Suppressor macrophage treated with lipopolysaccharide for 1 hour (primary cell): ENCODE measurements around the gene UBXN6.
A peak's percentile ranks its signal among the peaks of the same experiment; 100 is the strongest.

Experiments
- DNase-seq, 3 donors: peaks; one replicate each; pipeline ENCODE4 v3.0.0-alpha.2; 2020 to 2022

The UBXN6 gene

DNA sequence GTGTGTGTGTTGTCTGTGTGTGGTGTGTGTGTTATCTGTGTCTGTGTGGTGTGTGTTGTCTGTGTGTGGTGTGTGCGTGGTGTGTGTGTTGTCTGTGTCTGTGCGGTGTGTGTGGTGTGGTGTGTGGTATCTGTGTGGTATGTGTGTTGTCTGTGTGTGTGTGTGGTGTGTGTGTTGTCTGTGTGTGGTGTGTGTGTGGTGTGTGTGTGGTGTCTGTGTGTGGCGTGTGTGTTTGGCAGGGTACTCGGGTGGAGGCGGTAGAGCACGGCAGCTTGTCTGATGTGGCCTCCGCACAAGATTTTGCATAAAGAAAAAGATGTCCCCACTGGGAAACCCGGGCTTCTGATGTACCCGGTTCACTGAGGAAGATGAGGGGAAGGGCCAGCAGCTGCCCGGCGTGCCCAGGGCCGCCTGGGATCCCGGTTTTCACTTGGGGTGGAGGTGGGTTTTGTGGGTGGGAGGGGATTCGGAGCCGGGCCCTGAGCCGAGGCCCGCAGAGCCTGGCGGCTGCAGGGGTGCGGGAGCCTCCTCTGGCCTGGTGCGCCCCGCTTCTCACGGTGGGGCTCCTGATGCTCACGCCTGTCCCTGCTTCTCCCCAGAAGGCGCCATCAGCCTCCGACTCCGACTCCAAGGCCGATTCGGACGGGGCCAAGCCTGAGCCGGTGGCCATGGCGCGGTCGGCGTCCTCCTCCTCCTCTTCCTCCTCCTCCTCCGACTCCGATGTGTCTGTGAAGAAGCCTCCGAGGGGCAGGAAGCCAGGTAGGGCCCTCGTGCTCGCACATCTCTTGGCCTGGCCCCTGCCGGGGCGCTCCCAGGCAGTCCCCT lies 35.7 kb upstream of the UBXN6 start:
- DNase-seq: no peak

DNA sequence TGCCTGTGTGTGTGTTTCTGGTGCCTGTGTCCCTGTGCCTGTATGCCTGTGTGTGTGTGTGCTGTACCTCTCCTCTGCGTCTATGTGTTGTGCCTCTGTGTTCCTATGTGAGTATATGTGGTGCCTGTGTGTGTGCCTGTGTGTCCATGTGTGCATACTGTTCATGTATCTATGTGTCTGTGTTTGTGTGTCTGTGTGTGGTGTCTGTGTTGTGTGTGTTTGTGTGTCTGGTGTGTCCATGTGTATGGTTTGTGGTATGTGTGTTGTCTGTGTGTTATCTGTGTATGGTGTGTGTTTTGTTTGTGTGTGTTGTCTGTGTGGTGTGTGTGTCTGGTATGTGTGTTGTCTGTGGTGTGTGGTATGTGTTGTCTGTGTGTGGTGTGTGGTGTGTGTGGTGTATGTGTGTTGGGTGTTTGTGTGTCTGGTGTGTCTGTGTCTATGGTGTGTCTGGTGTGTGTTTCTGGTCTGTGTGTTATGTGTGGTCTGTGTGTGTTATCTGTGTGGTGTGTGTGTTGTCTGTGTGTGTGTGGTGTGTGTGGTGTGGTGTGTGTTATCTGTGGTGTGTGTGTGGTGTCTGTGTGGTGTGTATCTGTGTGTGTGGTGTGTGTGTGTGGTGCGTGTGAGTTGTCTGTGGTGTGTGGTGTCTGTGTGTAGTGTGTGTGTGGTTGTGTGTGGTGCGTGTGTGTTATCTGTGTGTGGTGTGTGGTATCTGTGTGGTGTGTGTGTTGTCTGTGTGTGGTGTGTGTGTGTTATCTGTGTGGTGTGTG lies 34.9 kb upstream of the UBXN6 start:
- no peak for DNase-seq

DNA sequence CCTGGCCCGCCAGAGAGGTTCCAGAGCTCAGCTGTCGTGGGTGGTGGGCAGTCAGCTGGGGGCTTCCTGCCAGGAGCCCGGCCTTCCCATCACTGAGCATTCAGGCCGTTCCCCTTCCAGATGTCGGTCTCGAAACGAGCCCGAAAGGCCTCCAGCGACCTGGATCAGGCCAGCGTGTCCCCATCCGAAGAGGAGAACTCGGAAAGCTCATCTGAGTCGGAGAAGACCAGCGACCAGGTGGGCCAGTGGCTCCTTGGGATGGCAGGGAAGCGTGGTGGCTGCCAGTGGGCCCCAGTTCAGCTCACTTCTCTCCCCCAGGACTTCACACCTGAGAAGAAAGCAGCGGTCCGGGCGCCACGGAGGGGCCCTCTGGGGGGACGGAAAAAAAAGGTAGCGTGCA lies 33.9 kb upstream of the UBXN6 start:
- DNase-seq: no peak

DNA sequence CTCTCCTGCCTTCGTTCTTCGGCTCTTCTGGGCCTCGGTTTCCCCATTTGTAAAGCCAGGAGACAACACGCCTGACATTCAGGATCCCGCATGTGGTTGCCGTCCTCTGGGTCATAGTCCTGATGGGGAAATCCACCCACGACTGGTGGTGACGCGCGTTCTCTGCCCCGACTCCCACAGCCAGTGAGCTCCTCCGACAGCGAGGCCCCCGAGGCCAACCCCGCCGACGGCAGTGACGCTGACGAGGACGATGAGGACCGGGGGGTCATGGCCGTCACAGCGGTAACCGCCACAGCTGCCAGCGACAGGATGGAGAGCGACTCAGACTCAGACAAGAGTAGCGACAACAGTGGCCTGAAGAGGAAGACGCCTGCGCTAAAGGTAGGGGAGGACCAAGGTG lies 30.9 kb upstream of the UBXN6 start:
- no peak for DNase-seq

DNA sequence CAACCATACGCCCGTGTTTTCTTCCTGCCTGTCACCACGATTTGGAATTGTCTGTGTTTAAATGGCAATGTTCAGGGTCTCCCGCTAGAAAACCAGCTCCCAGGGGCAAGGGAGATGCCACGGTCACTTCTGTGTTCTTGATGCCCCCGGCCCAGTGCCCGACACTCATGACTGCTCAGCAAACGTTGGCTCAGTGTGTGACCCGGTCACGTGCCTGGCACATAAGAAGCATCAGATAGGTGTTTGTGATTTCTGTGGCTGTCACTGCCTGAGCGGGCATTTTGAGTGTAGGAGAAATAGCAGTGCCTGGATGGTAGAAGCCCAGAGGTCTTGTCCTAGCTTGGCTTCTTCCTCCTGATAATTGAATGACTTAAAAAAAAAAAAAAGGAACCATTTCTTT lies 30.0 kb upstream of the UBXN6 start:
- DNase-seq: no peak

DNA sequence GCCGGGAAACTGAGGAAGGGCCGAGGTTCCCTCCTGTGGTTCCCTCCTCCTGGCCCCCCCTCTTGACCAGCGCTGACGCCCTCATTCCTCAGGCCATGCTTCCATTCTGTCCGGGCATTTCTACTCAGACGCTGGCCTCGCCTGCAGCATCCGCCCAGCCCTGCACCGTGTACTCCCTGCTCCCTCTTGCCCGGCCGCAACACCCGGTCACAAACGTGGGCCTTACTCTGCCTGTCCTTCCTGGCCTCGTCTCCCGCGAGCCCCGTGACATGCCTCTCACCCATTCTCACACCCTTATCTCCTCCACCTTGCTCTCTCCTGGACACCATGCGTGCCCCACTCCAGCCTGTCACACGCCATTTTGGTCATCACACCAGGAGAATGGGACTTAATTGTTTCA lies 25.8 kb upstream of the UBXN6 start:
- DNase-seq: no peak

DNA sequence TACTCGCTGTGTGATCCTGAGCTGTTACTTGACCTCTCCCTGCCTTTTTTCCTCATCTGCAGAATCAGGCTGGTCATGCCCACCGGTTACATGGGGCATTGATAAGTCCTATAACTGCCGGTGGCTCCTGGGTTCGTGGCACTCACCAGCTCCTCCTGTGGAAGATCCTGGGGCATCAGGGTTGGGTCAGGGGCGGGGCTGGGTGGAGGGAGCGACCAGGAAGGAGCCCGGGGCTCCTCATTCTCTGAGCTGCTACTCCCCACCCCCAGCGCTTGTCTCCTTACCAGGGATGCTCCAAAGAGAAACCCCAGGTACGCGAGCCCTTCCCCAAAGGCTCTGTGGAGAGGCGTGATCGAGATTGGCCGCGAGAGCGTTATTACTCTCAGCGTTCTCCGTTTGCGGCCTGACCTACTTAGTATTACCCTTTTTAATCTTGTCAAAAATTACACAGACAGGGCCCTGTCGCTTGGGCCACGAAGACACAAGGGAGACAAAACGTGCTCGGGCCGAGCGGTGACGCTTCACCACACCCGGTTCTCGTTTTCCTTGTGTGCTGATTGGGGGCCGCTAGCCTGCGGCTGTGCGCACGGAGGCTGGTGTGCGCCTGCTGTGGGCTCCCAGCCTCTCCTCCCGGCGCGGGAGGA lies 25.2 kb upstream of the UBXN6 start:
- no peak for DNase-seq

DNA sequence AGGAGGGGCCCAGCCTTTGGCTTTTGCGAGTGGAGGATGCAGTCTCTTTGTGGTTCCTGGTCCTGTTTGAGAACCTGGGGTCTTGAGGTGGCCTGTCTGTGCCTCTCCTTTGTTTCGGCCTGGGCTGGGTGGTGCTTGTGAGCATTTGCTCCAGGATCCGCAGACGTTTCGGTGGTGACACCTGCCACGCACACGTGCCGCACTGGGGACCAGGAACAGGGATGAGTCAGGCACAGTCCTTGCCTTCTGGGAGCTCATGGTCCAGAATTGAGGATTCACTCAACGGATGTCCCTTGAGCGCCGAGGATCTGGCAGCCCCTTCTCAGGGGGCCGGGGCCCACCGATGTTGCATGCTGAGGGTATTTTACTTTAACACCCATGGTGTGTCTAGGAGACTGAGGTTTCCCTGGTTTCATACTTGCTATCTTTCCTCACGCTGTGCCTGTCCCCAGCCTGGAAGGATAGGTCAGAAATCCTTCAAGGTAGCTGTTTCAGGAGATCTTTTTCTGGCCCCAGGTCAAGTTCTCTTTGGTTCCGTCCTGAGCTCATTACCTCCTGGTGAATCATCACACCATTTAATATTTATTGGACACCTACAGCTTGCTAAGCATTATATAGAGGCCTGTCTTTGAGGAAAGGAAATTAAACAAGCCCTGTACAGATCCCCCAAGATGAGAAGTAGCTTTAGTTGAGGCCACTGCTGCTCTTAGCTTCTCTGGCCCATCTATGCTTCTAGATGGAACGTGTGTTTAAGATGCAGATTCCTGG lies 19.6 kb upstream of the UBXN6 start:
- DNase-seq: no peak

DNA sequence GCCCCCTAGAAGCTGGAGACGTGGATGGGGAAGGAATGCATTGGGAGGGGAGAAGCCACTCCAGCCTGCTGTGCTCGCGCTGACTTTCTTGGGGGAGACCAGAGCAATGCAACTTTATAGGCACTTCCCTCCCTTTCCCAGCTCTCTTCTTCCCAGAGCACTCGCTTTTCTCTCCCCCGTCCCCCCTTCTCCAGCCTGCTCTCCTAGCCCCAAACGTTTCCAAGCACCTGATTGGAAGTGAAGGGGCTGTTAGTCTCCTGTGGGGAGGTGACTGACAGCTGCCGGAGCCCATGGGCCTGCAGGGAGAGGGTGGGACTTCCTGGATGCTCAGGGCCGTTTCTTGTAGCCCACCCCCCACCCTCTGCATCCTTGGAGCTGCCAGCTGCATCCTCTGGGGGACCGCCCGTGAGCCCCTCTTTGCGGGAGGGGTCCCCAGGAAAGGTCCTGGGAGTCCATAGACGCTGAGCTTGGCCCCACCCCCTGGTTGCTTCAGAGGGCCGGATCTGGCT lies 17.0 kb upstream of the UBXN6 start:
- DNase-seq: peak in 2 of 3 donors; percentile 37 to 47

DNA sequence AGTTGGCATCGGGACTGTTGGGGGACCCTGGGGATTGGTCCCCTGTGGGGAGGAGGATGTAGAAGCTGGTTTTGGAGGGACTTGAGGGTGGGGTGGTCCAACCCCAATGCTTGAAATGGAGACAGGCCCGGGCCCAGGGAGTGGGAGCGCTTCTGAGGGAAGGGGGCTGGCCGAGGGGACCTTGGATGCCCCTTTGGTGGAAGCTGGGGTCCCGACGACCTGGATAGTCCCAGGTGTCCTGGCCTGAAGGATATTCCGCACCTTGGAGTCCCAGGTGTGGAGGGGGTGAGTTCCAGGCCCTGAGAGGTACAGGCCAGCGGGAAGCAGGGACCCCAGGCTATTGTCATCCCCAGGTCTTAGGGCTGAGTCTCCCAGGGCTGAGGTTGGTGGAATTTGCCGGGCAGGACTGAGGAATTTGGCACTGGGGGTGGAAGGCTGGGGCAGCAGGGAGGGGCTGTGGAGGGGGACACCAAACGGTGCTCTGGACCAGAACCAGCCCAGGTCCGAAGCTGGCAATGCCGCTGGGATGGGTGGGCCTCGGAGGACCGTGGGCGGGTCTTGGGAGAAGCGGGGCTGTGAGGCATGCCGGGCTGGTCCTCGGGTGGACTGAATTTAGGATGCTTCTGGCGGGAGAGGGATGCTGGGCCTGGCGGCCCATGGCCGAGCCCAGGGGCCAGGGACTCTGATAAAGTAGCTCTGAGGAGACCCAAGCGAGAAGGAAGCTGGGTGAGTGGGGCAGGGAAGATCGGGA lies 16.3 kb upstream of the UBXN6 start:
- no peak for DNase-seq

DNA sequence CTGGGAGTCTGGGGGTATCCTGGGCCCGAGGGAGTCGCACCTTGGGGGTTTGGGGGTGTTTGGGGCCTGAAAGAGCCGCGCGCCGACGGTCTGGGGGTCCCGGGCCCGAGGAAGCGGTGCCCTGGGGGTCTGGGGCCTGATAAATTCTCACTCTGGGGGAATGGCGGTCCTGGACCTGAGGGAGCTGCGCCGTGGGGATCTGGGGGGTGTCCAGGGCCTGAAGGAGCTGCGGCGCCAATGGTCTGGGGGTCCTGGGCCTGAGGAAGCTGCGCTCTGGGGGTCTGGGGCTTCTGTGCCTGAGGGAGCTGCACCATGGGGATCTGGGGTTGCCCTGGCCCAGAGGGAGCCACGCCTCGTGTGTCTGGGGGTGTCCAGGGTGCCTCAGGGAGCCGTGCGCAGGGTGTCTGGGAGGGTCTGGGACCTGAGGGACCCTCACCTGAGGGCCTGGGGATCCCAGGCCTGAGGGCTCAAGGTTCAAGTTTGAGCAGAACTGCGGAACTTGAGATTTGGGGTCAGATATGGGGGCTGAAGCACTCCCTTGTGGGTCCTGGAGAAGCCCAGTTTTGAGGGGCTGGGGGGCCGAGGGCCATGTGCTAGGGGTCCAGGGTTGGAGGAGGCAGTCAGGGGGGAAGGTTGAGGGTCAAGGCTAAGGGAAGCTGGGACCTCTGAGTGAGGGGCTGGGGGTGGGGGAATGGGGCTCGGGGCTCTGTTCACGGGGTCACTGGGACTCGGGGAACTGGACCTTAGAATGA lies 15.6 kb upstream of the UBXN6 start:
- DNase-seq: no peak

DNA sequence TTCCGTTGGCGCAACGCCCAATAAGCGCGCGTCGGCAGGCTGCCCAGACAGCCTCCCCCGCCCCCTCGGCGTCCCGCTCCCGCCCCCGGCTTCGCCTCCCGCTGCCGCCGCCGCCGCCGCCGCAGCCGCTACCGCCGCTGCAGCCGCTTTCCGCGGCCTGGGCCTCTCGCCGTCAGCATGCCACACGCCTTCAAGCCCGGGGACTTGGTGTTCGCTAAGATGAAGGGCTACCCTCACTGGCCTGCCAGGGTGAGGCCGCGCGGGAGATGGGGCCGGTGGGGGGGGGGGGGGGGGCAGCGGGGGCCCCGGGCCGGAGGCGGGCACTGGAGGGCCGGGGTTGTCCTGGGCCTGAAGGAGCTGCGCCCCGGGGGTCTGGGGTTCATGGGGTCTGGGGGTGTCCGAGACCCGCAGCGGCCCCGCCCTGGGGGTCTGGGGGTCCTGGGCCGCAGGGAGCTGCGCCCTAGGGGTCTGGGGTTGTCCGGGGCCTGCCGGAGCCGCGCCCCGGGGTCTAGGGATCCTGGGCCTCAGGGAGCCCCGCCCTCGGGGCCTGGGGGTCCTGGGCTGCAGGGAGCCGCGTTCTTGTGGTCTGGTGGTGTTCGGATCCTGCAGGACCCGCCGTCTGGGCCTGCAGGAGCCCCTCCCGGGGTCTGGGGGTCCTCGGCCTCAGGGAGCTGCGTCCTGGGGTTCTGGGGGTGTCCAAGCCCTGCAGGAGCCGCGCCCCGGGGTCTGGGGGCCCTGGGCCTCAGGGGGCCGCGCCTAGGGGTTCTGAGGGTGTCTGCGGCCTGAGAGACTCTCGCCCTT lies 14.8 kb upstream of the UBXN6 start, which contains the start of gene HDGFL2:
TSS of gene HDGFL2 (plus strand) at position 124 of the 801 bp plus-strand sequence. CDS start at position 178, 54 bp downstream.
- no peak for DNase-seq

DNA sequence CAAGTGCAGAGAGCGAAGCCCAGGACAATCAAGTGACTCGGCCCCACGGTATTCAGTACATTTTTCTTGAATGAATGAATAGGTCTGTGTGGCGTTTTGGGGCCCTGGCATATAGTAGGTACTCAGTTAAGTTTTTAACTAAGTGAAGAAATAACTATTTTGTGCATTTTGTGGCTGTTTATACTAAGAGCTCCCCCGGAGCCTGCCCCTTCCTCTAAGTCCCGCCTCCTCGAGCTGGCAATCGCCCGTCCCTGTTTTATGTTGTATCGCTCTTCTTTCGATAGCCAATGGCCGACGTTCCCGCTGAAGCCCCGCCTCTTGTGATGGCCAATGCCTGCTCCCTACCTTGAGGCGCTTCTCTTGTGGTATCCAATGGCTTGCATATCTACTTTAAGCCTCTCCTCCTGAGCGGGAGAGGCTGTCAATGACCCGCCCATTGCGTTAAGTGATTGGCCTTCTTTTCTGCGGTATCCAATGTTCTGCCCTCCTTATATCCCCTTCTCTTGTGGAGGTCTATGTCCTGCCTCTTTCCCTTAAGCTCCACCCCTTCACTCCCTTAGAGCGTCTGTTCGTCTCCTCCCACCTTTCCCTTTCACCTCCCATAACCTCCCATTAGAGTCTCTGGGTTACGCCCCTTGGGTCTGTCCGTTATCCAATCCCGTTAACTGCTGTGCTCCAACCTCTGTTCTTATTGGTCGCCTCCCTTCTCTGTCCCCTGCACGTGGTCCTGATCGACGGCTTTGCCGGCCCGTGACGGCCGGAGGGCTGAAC lies 14.0 kb upstream of the UBXN6 start:
- DNase-seq: peak; percentile 99 to 100 (median 99)

DNA sequence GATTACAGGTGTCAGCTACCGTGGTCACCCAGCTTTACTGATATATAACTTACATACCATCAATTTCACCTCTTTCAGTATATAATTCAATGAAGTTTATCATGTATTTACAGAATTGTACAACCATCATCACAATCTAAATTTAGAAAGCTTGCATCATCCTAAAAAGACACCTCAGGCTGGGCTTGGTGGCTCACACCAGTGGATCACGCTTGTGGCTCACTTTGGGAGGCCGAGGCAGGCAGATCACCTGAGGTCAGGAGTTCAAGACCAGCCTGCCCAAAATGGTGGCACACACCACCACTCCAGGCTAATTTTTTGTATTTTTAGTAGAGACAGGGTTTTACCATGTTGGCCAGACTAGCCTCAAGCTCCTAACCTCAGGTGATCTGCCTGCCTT lies 10.2 kb upstream of the UBXN6 start:
- DNase-seq: no peak

DNA sequence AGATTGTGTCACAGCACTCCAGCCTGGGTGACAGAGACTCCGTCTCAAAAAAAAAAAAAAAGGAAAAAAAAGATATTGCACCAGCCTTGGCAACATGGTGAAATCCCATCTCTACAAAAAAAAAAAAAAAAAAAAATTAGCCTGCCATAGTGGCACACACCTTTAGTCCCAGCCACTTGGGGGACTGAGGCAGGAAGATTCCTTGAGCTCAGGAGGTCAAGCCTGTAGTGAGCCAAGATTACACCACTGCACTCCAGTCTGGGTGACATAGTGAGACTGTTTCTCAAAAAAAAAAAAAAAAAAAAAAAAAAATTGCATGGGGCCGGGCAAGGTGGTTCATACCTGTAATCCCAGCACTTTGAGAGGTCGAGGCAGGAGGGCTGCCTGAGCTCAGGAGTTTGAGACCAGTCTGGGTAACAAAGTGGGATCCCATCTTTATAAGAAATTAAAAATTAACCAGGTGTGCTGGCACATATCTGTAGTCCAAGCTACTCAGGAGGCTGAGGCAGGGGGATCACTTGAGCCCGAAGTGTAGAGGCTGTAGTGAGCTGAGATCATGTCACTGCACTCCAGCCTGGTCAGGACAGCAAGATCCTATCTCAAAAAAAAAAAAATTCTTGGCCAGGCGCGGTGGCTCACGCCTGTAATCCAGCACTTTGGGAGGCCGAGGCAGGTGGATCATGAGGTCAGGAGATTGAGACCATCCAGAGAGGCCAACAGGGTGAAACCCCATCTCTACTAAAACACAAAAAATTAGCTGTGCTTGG lies 7.4 kb upstream of the UBXN6 start:
- no peak for DNase-seq

DNA sequence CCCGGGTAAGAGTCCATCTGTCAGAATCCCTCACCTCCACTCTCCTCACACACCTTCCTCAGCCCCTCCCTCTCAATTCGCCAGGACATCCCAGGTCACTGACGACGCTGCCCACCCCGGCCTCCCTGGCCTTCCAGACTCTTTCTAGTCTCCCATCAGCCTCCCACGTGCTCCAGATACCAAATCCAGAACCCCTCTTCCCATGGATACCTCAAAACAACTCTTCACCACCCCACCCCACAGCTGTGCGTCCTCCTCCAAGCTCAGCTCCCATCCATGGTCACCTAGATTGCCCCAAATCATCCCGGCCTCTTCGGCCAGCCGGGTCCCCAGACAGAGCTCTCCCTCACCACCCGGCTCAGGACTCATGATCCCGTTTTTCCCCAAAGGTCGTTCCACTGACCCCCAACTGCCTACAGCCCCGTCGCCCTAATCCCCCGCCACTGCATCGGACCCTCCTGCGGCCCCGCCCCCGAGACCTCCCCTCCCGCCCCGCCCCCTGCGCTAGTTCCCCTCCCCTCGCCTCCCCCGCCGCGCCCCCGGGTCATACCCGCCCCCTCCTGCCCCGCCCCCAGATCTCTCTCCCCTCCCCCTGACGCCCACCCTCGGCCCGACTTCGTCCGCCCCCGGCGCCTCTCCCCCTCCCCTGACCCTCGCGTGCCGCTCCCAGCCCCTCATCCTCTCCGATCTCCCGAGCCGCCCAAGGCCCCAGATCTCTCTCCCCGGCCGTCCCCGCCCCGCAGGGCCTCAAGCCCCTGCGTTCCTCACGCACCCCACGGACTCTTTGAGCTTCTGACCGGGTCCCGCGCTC lies 546 bp downstream of the UBXN6 start:
- DNase-seq: peak; percentile 40 to 78 (median 57)

DNA sequence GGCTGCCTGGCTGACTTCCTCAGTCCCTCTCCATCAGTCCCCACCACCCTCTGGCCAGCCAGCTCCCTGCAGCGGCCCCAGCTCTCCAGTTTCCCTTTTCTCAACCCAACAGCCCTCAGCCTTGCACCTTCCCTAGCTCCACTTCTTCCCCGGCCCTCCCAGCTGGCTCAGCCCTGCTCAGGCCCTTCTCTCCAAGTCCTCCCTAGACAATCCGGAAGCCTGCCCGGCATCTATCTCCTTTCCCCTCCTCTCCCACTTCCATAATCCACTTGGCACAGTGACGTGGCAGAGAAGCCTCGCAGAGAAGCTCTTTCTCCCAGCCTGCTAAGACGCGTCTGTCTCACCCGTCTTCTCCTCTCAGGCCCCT lies 1.1 kb downstream of the UBXN6 start:
- peak; percentile 56 to 71 (median 70) for DNase-seq
